K562 (cell line): ENCODE measurements around the gene SLC4A5. TPM values are rescaled to one million over a fixed set of nuclear protein-coding genes. Genes with fewer than 3 reads are reported as not detected.

Experiments
- ATAC-seq: fragments of 200-7000 bp; cut with Tn5 transposase; 3 replicates; pipeline ENCODE4 v1.9.1; 2020; ENCODE audit warnings: moderate library complexity
- BruUV-seq: library from RNA; stranded (reverse); fragments of 400-500 nt; replicated peaks from 2 replicates; lab custom pipeline; 2021; lab: Mats Ljungman, UMichigan
- CTCF ChIA-PET: fragments of 300-600 bp; formaldehyde crosslinking; extraction: SDS; loops from one replicate; lab custom pipeline; 2021; ENCODE audit warnings: low intra/inter-chr PET ratio; lab: Yijun Ruan, JAX
- POLR2A ChIA-PET: fragments of 300-600, 350-650 bp; sonication (Branson Sonifier 250); formaldehyde crosslinking; extraction: SDS; loops from one replicate; lab custom pipeline; 2021; ENCODE audit warnings: antibody characterized with exemption, inconsistent platforms; lab: Yijun Ruan, JAX
- DNase-seq, 4 experiments: peaks; one replicate each; pipeline versions ENCODE4 v3.0.0 to v3.0.0-alpha.2; 2011 to 2018; ENCODE audit warnings: low spot score in 3 of 4, mixed read lengths in 3 of 4; ENCODE audit errors: extremely low read depth in 1 of 4
- FAIRE-seq: peaks from 2 replicates; lab custom pipeline; 2011; peaks lifted over from hg19 to GRCh38; lab: Jason Lieb, UNC
- H2AFZ ChIP-seq: 2 replicates; pipeline ENCODE4 v1.6.0; 2011; ENCODE audit warnings: low read depth, low read length, control low read depth, inconsistent platforms
- H3K27ac ChIP-seq: fragments of 200-600 bp; 3 replicates; pipeline ENCODE4 v1.8.0; 2011; ENCODE audit warnings: low read depth, mild to moderate bottlenecking, control low read depth, inconsistent platforms, low read length, moderate library complexity, mixed read lengths; ENCODE audit errors: extremely low read depth
- H3K27me3 ChIP-seq, 2 experiments: fragments of 300-600 bp in 1 of 2; 2 replicates in 1 of 2; 3 replicates in 1 of 2; pipeline versions ENCODE4 v1.6.0 to v1.8.0; 2011; ENCODE audit warnings: inconsistent platforms in 2 of 2, low read length in 2 of 2, mild to moderate bottlenecking in 1 of 2, mixed read lengths in 1 of 2, moderate library complexity in 1 of 2; ENCODE audit not compliant: control insufficient read depth in 2 of 2, insufficient read depth in 2 of 2
- H3K36me3 ChIP-seq: fragments of 300-600 bp; 3 replicates; pipeline ENCODE4 v1.8.0; 2011; ENCODE audit warnings: mild to moderate bottlenecking, low read length, inconsistent platforms; ENCODE audit not compliant: control insufficient read depth, insufficient read depth
- H3K4me1 ChIP-seq, 2 experiments: fragments of 200-600 bp in 1 of 2; replicated peaks in 1 of 2; 2 replicates in 1 of 2; 3 replicates in 1 of 2; pipeline versions ENCODE4 v1.5.1 to v1.8.0; 2011; ENCODE audit warnings: inconsistent platforms in 2 of 2, low read length in 2 of 2, mild to moderate bottlenecking in 1 of 2, mixed read lengths in 1 of 2, moderate library complexity in 1 of 2; ENCODE audit not compliant: control insufficient read depth in 2 of 2, insufficient read depth in 2 of 2
- H3K4me2 ChIP-seq: 2 replicates; pipeline ENCODE4 v1.6.1; 2011; ENCODE audit warnings: low read length, control low read depth, inconsistent platforms, mixed read lengths; ENCODE audit not compliant: insufficient read depth
- H3K4me3 ChIP-seq: fragments of 200-600 bp; sonication (generic), shearing (Covaris generic); 2 replicates; pipeline ENCODE4 v1.5.1; 2016; ENCODE audit warnings: control low read depth, inconsistent platforms
- H3K79me2 ChIP-seq: fragments of 200-600 bp; 3 replicates; pipeline ENCODE4 v1.8.0; 2011; ENCODE audit warnings: low read length, inconsistent platforms; ENCODE audit not compliant: control insufficient read depth, insufficient read depth
- H3K9ac ChIP-seq, 2 experiments: 2 replicates each; pipeline versions ENCODE4 v1.6.0 to v1.6.1; 2011; ENCODE audit warnings: low read depth in 2 of 2, low read length in 2 of 2, control low read depth in 1 of 2, inconsistent platforms in 1 of 2, mild to moderate bottlenecking in 1 of 2, mixed read lengths in 1 of 2; ENCODE audit not compliant: insufficient read depth in 1 of 2
- H3K9me1 ChIP-seq: one replicate; pipeline ENCODE4 v1.6.0; 2011; ENCODE audit warnings: inconsistent platforms, mild to moderate bottlenecking, low read length, moderate library complexity; ENCODE audit not compliant: control insufficient read depth, insufficient read depth
- H3K9me3 ChIP-seq: replicated peaks from 2 replicates; pipeline ENCODE4 v1.5.1; 2011; ENCODE audit warnings: low read depth, low read length, inconsistent platforms; ENCODE audit not compliant: control insufficient read depth, insufficient read depth
- H4K20me1 ChIP-seq: replicated peaks from 2 replicates; pipeline ENCODE4 v1.6.1; 2011; ENCODE audit warnings: low read length, inconsistent platforms, mixed read lengths; ENCODE audit not compliant: control insufficient read depth, insufficient read depth
- CBX1 ChIP-seq: sonication (generic); IDR thresholded peaks from 2 replicates; pipeline ENCODE4 v1.6.1; 2016; ENCODE audit warnings: antibody characterized with exemption, low read depth, mild to moderate bottlenecking
- CHD2 ChIP-seq: IDR thresholded peaks from 2 replicates; pipeline ENCODE4 v1.6.1; 2011; ENCODE audit warnings: low read depth, low read length
- DIDO1 ChIP-seq: fragments of 450-650 bp; IDR thresholded peaks from 2 replicates; pipeline ENCODE4 v1.6.1; 2016; ENCODE audit warnings: low read depth, missing biosample characterization, missing genetic modification characterization
- EWSR1 ChIP-seq: fragments of 450-650 bp; IDR thresholded peaks from 2 replicates; pipeline ENCODE4 v1.6.1; 2018; ENCODE audit warnings: borderline replicate concordance, mild to moderate bottlenecking, low read depth, moderate library complexity; ENCODE audit not compliant: partially characterized antibody
- FOXP4 ChIP-seq: sonication (generic); formaldehyde crosslinking; IDR thresholded peaks from 2 replicates; pipeline ENCODE4 v1.8.0; 2022; ENCODE audit warnings: mild to moderate bottlenecking, missing genetic modification reagents, borderline replicate concordance
- MAFG ChIP-seq: fragments of 450-650 bp; conservative IDR thresholded peaks from 2 replicates; pipeline ENCODE4 v1.6.1; 2016; ENCODE audit warnings: missing genetic modification characterization, missing compliant biosample characterization
- NR4A1 ChIP-seq, 2 experiments: fragments of 250-450 bp in 1 of 2; fragments of 450-650 bp in 1 of 2; sonication (Bioruptor Pico) in 1 of 2; IDR thresholded peaks; 2 replicates each; pipeline versions ENCODE4 v1.4.0 to v1.6.1; 2016 to 2020; ENCODE audit warnings: mild to moderate bottlenecking in 2 of 2, missing compliant biosample characterization in 1 of 2, missing genetic modification characterization in 1 of 2, moderate library complexity in 1 of 2
- ZNF316 ChIP-seq: fragments of 450-650 bp; IDR thresholded peaks from 2 replicates; pipeline ENCODE4 v1.6.1; 2016
- WGBS: fragments of 100-300 bp; shearing (Covaris generic); methylation state at CpG from one replicate; pipeline ENCODE4 v1.1.6; 2016; ENCODE audit warnings: low coverage, mixed read lengths; ENCODE audit not compliant: insufficient coverage; ENCODE audit errors: missing lambda C conversion rate; 5-methylcytosine and 5-hydroxymethylcytosine counted together
- in situ Hi-C: fragments of 300-500 bp; cut with MboI; formaldehyde crosslinking; loops from 4 replicates; pipeline ENCODE4 v1.15.0; 2018; ENCODE audit warnings: inconsistent platforms, mixed read lengths
- intact Hi-C: fragments of 100-400 bp; cut with micrococcal nuclease; formaldehyde crosslinking; loops from 2 replicates; pipeline ENCODE4 v1.14.2; 2022
- polyA plus RNA-seq, 8 experiments: library from polyadenylated mRNA; depleted of rRNA in 4 of 8; stranded (reverse) in 5 of 8; unstranded in 3 of 8; fragments of >200 nt; fragmentation: Nextera tagmentation in 2 of 8; fragmentation: Illumina TruSeq in 1 of 8; extraction: Ambion mirVana in 2 of 8; extraction: Trizol in 1 of 8; gene quantifications; 2 replicates each; pipeline versions ENCODE4 v1.2.1 to v1.2.3, GENCODE V29; 2011 to 2014; ENCODE audit warnings: inconsistent platforms in 1 of 8, missing spikeins in 1 of 8
- total RNA-seq, 7 experiments: library from RNA; depleted of rRNA in 6 of 7; stranded (reverse); fragments of >200 nt in 6 of 7; fragmentation: Illumina TruSeq in 2 of 7; extraction: Trizol in 2 of 7; gene quantifications; 2 replicates each; pipeline versions ENCODE4 v1.2.1 to v1.2.3, GENCODE V29; 2011 to 2021; ENCODE audit warnings: low replicate concordance in 1 of 7

The SLC4A5 gene
- total and polyA plus RNA-seq, 9 of the 15 experiments (the other 6 are each of a cell fraction or from before 2014, with no cell fraction given), result 0.03 to 0.77 (median 0.14) TPM; not detected in 1

DNA sequence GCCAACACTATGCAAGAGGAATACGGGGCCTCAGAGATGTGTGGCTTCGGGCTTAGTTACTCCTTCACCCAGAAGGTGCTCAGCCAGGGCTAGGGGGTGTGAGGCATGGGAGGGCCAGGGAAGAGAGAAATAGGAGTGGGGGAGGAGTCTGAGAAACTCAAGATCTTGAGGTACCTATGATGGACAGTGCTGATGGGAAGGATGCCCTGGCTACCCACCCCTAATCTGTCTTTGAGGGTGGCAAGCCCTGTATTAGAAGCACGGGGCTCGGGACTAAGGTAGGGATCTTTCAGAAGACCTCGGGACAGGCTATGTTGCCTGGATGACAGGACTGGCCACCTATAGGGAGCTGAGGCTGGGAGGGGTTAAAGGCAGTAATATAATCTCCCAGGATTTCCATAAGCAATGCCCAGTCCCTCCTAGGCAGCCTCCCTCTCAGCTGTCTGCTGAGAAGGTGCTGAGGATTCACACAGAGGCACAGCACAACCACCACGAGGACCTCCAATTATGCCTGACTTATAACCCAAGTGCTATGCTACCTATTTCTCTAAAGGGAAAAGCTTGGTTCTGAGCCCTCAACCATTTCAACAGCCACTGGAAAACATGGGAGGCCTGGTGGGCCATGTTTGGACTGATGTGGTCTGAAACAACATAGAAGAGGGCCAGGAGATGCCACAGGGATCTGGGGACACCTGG lies 121.5 kb downstream of the SLC4A5 start (continued):
- TF ChIP-seq FOXP4 (CRISPR knock-in tag) (no peak), CBX1 (0 out of 2 replicates have a peak, but pooled peaks have one; percentile 19)

- Histone ChIP-seq H3K79me2 (no peaks in the 10 kb centered on the region), H4K20me1 (0 out of 2 replicates have a peak, but pooled peaks cover 8% of the 10 kb centered on the region), H3K27me3 (no peaks in the 10 kb centered on the region), H3K9me1 (no peaks in the 10 kb centered on the region), H3K4me3 (no peak overlapping the region), H3K9me3 (no peaks in the 10 kb centered on the region), H3K27ac (no peak overlapping the region), H3K4me1 (peaks cover 0 to 6% of the 10 kb centered on the region in 2 experiments; a peak in 4 of 5 replicates), H3K36me3 (peaks cover 34% of the 10 kb centered on the region), H3K4me2 (no peak overlapping the region), H3K9ac (no peak overlapping the region), H2AFZ (no peak overlapping the region)
- ChIA-PET CTCF (no interaction called here), POLR2A (interaction anchor here (0.8 kb wide), 1 partner anchor 14 kb away, joined by 3 read pairs; no protein-coding TSS in a partner anchor)
- DNase-seq, result no peak
- intact Hi-C loops (no loop called here), in situ Hi-C loops (no loop called here)
- WGBS, result 92% methylated on average over 6 of the region's 6 CpGs
- FAIRE-seq, result no peak
- TF ChIP-seq ZNF316 (peak; percentile 35; the same call in 1 of the 2 replicates), DIDO1 (tag) (no peak), EWSR1 (no peak), MAFG (tag) (0 out of 2 replicates have a peak, but pooled peaks have one; percentile 10), CHD2 (no peak), NR4A1 (CRISPR knock-in tag; IDR thresholded peaks at IDR 0.05) (no peak), NR4A1 (tag; IDR thresholded peaks at IDR 0.05) (no peak)
- BruUV-seq, result no TSS peak
- ATAC-seq, result no peak; the same call in 2 of the 3 replicates
These were observed 122.1 kb downstream of the SLC4A5 start for GRCh38 chr2:74221091-74221490.
